Tibial artery (tissue), 4 donors: Measurements from ENCODE around the gene PPP6C.
"Not testable (repeated sequence)": the region's sequence is repeated elsewhere in the genome, so short reads cannot be mapped to it uniquely, and the experiment has no call there.

Source experiments
- DNase-seq, 2 donors: peaks; one replicate each; pipeline ENCODE4 v3.0.0-alpha.2; 2019
- H3K27ac ChIP-seq, 2 donors: fragments of 200-600 bp; sonication (generic) in 1 of 2; 1 replicate in 1 of 2; 2 replicates in 1 of 2; pipeline ENCODE4 v1.5.1; 2018 to 2019; ENCODE audit warnings: mild to moderate bottlenecking in 1 of 2
- H3K27me3 ChIP-seq, 2 donors: fragments of 200-600 bp; sonication (generic) in 1 of 2; one replicate each; pipeline versions ENCODE4 v1.5.1 to v1.6.0; 2016 to 2019
- H3K36me3 ChIP-seq, 3 donors: fragments of 200-600 bp; sonication (generic) in 2 of 3; one replicate each; pipeline ENCODE4 v1.5.1; 2016 to 2019; ENCODE audit warnings: mild to moderate bottlenecking in 2 of 3
- H3K4me1 ChIP-seq, 4 donors: fragments of 200-600 bp; sonication (generic) in 2 of 4; 1 replicate in 3 of 4; 2 replicates in 1 of 4; pipeline ENCODE4 v1.5.1; 2016 to 2019
- H3K4me3 ChIP-seq, 2 donors: fragments of 200-600 bp; sonication (generic) in 1 of 2; 1 replicate in 1 of 2; 2 replicates in 1 of 2; pipeline ENCODE4 v1.5.1; 2018 to 2019; ENCODE audit warnings: mild to moderate bottlenecking in 2 of 2
- H3K9me3 ChIP-seq, 3 donors: fragments of 200-600 bp; sonication (generic) in 1 of 3; one replicate each; pipeline ENCODE4 v1.5.1; 2016 to 2019
- intact Hi-C: fragments of 100-400 bp; cut with DNase I; formaldehyde crosslinking; loops from one replicate; pipeline ENCODE4 v1.15.0; 2023; ENCODE audit warnings: low total_unique reads
- TF ChIP-seq, protein P1 (sequence below), 2 experiments: fragments of 200-600 bp in 1 of 2; fragments of 450-650 bp in 1 of 2; IDR thresholded peaks; one replicate each; pipeline ENCODE4 v1.5.1; 2017 to 2019; ENCODE audit warnings: antibody characterized with exemption in 2 of 2, mild to moderate bottlenecking in 1 of 2, moderate library complexity in 1 of 2

Gene PPP6C

GRCh38 chr9:125172031-125172755 is 17.4 kb downstream of the PPP6C start:
- no peak for DNase-seq

GRCh38 chr9:125169895-125170294 is 19.7 kb downstream of the PPP6C start:
- DNase-seq, result no peak
- Histone ChIP-seq H3K36me3 (peaks cover 15 to 27% (median 18%) of the 10 kb centered on the region in 3 donors), H3K4me3 (no peak overlapping the region), H3K27ac (peak overlapping the region in 1 of 2 donors; percentile 0), H3K9me3 (no peaks in the 10 kb centered on the region), H3K27me3 (no peaks in the 10 kb centered on the region), H3K4me1 (peaks cover 0 to 92% (median 27%) of the 10 kb centered on the region in 4 donors)
- TF ChIP-seq, protein P1, sequence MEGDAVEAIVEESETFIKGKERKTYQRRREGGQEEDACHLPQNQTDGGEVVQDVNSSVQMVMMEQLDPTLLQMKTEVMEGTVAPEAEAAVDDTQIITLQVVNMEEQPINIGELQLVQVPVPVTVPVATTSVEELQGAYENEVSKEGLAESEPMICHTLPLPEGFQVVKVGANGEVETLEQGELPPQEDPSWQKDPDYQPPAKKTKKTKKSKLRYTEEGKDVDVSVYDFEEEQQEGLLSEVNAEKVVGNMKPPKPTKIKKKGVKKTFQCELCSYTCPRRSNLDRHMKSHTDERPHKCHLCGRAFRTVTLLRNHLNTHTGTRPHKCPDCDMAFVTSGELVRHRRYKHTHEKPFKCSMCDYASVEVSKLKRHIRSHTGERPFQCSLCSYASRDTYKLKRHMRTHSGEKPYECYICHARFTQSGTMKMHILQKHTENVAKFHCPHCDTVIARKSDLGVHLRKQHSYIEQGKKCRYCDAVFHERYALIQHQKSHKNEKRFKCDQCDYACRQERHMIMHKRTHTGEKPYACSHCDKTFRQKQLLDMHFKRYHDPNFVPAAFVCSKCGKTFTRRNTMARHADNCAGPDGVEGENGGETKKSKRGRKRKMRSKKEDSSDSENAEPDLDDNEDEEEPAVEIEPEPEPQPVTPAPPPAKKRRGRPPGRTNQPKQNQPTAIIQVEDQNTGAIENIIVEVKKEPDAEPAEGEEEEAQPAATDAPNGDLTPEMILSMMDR (IDR thresholded peaks at IDR 0.05), result no peak
- intact Hi-C loops, result no loop called here

More at GRCh38 chr9:125172031-125172755, 17.4 kb downstream of the PPP6C start:
- H3K27ac ChIP-seq, result peak overlapping the region; percentile 18 to 38
- H3K36me3 ChIP-seq, result peaks cover 15 to 27% (median 18%) of the 10 kb centered on the region in 3 donors
- TF ChIP-seq, protein P1 (IDR thresholded peaks at IDR 0.05), result no peak
- H3K27me3 ChIP-seq, result no peaks in the 10 kb centered on the region
- intact Hi-C loops, result no loop called here
- H3K9me3 ChIP-seq, result no peaks in the 10 kb centered on the region
- no peak overlapping the region for H3K4me3 ChIP-seq
- peaks cover 0 to 81% (median 24%) of the 10 kb centered on the region in 4 donors for H3K4me1 ChIP-seq

DNA sequence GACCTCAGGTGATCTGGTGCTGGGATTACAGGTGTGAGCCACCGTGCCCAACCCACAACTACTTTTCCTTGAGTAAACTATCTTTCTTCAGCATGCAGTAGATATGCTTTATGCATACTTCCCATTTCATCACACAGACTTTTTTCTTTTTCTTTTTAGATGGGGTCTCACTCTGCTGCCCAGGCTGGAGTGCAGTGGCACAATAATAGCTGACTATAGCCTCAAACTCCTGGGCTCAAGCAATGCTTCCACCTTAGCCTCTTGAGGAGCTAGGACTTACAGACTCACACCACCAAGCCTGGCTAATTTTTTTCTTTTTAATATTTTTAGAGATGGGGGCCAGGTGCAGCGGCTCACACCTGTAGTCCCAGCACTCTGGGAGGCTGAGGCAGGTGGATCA is 22.8 kb downstream of the PPP6C start:
- H3K4me1 ChIP-seq, result peaks cover 0 to 87% (median 14%) of the 10 kb centered on the region in 4 donors
- H3K27me3 ChIP-seq, result no peaks in the 10 kb centered on the region
- no peak overlapping the region for H3K4me3 ChIP-seq
- peak overlapping the region; percentile 57 to 74 for H3K27ac ChIP-seq
- intact Hi-C loops, result no loop called here
- H3K9me3 ChIP-seq, result no peaks in the 10 kb centered on the region
- TF ChIP-seq, protein P1 (IDR thresholded peaks at IDR 0.05), result no peak
- H3K36me3 ChIP-seq, result peaks cover 15 to 27% (median 18%) of the 10 kb centered on the region in 3 donors
- no peak for DNase-seq

DNA sequence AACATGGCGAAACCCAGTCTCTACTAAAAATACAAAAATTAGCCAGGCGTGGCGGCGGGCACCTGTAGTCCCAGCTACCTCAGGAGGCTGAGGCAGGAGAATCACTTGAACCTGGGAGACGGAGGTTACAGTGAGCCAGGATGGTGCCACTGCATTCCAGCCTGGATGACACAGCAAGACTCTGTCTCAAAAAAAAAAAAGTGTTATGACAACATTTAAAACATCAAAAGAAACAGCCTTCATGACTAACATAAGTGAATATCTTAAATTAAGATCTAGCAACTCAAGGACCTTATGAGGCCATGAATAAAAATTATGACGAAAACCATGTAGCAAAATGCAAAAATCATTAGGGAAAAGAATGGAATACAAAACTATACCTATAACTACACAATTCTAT is 26.7 kb downstream of the PPP6C start:
- H3K27me3 ChIP-seq, H3K36me3 ChIP-seq, intact Hi-C loops, DNase-seq, H3K9me3 ChIP-seq, H3K4me3 ChIP-seq: not testable (repeated sequence)
- Histone ChIP-seq H3K27ac (peak overlapping the region; percentile 37 to 50), H3K4me1 (peaks cover 0 to 79% (median 27%) of the 10 kb centered on the region in 4 donors)

- peak overlapping the region; percentile 29 to 50 for H3K27ac ChIP-seq
- peaks cover 0 to 14% (median 11%) of the 10 kb centered on the region in 3 donors for H3K36me3 ChIP-seq
- TF ChIP-seq, protein P1 (IDR thresholded peaks at IDR 0.05), result no peak
- DNase-seq, result peak in 1 of 2 donors; percentile 49
- intact Hi-C loops, result no loop called here
- no peak overlapping the region for H3K4me3 ChIP-seq
- H3K27me3 ChIP-seq, result no peaks in the 10 kb centered on the region
- H3K4me1 ChIP-seq, result peaks cover 0 to 64% (median 20%) of the 10 kb centered on the region in 4 donors
- H3K9me3 ChIP-seq, result no peaks in the 10 kb centered on the region
Observed at GRCh38 chr9:125161284-125161918, 28.2 kb downstream of the PPP6C start.

- intact Hi-C loops, result no loop called here
Observed at GRCh38 chr9:125160750-125161149, 28.9 kb downstream of the PPP6C start.

More at GRCh38 chr9:125160750-125161149, 28.9 kb downstream of the PPP6C start:
- H3K4me3 ChIP-seq, result no peak overlapping the region
- DNase-seq, result no peak
- H3K36me3 ChIP-seq, result peaks cover 3 to 14% (median 11%) of the 10 kb centered on the region in 3 donors
- TF ChIP-seq, protein P1 (IDR thresholded peaks at IDR 0.05), result no peak
- H3K4me1 ChIP-seq, result peaks cover 0 to 58% (median 19%) of the 10 kb centered on the region in 4 donors
- no peaks in the 10 kb centered on the region for H3K9me3 ChIP-seq
- peak overlapping the region; percentile 29 to 50 for H3K27ac ChIP-seq
- H3K27me3 ChIP-seq, result no peaks in the 10 kb centered on the region
